HG03469 (cell line): ENCODE measurements around the gene DRG1.
"Not testable (repeated sequence)": the region's sequence is repeated elsewhere in the genome, so short reads cannot be mapped to it uniquely, and the experiment has no call there.

Experiments used
- ATAC-seq: cut with Tn5 transposase; IDR thresholded peaks from one replicate; pipeline ENCODE4 v1.9.1; 2021; ENCODE audit warnings: mild to moderate bottlenecking, moderate library complexity, moderate number of reproducible peaks; ENCODE audit not compliant: unreplicated experiment

Gene DRG1

DNA sequence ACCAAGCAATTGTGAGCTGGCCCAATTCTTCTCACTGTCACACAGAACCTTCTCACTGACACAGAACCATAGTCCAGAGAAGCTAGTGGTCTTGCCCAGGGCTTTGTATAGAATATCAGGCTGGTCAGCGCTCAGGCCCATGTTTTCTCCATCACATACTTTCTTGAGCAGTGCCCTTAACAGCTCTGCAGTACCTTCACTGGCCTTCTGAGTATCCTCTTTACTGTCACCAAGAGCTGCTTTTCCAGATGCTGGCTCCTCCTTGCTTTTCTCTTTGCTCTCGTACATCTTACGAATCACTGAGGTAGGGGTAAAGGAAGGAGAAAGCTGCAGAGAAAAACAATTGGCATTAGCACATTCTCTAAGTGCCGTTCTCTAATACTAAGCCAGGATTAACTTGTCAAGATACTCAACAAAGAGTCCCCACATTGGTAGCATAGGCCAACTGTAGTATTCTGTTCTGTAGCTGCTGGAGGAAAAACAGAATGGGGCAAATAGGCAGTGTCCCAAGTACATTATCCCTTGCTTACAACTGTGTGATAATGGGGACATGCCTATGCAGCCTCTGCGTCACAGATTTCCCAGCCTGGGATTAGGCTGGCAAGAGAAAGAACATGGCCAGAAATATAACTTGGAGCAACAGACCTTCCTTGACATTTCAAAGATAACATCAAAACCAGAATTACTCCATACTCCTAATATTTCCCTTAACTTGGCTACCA lies 43.5 kb downstream of the DRG1 start:
- ATAC-seq, result no peak

DNA sequence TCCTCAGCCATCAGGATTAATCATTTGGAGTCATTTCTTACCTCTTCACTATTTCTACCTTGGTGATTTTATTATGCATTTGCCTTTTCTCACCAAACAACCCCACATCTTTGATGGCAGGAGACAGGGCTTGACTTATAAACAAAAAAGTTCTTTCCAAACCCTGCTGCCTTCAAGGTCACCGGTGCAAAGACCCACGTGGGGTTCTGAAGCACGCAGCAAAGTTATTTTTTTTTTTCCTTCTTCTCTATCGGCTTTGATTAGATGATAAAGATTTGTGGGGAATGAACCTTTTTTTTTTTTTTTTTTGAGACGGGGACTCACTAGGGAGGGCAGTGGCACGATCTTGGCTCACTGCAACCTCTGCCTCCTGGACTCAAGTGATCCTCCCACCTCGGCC lies 44.1 kb downstream of the DRG1 start:
- ATAC-seq, result no peak

DNA sequence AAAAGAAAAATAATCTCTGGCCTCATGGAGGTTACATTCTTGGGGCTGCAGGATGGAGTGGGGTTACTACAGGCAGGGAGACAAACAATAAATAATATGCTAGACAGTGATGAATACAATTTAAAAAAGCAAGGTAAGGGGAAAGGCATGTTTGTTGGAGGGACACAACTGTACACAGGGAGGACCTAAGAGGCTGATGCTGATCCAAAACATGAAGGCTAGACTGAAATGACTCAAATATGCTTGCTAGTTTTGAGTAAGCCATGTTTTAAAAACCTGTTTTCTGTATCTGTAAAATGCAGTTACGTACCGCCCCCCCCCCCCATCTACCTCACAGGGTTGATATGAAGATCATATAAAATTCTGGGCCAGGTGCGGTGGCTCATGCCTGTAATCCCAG lies 46.2 kb downstream of the DRG1 start:
- no peak for ATAC-seq

DNA sequence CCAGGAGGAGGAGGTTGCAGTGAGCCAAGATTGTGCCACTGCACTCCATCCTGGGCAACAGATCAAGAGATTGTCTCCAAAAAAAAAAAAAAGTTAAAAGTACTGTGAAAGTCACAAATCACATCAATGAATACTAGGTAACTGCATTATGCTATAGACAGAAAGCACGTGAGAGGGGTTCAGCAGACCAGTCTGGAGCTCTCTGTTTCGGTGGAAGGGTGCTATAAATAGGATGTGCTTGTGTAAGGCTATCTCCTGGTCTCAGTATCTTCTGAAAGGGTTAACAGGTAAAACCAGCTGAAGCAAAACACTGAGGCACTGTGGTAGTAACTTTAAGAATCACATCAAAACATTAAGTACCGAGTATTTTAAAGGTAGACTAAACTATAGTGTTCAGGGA lies 46.8 kb downstream of the DRG1 start:
- ATAC-seq, result no peak

DNA sequence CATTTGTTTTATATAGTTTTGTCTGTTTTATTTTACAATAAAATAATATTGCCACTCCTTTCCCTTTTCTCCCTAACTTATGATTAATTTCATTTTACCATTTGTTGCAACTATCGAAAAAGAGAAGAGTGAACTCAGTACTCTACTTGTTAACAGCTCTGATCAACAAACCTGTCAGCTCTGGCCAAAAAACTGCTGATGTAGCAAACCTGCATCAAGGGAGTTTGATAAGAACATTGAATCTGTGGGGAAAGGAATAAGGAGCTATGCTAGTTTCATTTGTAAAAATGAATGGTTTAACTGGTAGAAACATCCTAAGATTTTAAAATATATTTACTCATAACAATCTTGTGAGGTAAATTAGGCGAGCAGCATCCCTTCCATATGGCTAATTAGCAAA lies 47.4 kb downstream of the DRG1 start:
- no peak for ATAC-seq

DNA sequence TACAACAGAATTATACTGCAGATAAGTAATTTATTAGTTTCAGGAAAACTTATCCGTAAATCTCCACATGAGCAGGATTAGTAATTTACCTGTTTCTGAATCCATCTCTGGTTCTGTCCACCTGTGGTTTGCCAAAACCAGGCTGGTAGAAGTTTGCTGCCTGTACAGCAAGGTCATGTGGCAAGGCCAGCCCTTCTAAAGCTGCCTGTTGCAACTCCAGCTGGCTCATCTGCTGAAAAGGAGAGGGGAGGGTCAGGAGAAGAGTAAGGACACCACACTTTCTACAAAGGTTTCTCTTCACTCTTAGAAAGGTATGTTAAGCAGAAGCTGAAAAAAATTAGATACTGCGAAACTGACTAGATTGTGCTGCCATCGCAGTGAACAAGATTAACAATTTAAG lies 47.9 kb downstream of the DRG1 start:
- ATAC-seq, result no peak

DNA sequence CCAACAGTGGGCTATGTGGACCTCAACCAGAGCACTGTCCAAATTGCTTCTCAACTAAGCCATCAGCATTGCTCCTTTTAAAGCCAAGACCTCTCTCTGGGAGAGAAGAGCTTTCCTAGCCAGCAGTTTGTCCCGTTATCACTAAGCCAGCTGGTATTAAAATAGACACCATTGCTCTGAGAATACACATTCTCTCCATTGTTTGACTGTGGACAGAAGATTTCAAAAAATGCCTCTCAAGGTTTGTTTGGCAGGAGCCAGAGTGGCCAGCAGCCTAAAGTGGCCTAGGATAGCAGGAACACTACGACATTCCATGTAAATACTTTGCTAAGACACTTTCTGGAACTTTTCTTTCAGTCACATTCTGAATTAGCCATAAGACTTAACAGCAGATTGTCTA lies 49.0 kb downstream of the DRG1 start:
- no peak for ATAC-seq

DNA sequence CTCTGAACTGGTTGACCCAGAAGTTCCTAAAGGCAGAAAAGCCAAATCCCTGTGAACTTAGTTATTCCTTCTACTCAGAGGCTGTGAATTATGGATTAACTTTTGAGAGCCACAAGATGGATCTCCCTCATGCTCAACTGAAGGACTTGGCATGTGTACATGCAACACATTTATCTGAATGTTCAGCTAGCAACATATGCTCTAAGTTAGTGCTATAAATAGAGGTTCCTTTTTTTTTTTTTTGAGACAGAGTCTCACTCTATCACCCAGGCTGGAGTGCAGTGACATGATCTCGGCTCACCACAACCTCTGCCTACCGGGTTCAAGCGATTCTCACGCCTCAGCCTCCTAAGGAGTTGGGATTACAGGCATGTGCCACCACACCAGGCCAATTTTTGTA lies 50.1 kb downstream of the DRG1 start:
- ATAC-seq, result no peak

DNA sequence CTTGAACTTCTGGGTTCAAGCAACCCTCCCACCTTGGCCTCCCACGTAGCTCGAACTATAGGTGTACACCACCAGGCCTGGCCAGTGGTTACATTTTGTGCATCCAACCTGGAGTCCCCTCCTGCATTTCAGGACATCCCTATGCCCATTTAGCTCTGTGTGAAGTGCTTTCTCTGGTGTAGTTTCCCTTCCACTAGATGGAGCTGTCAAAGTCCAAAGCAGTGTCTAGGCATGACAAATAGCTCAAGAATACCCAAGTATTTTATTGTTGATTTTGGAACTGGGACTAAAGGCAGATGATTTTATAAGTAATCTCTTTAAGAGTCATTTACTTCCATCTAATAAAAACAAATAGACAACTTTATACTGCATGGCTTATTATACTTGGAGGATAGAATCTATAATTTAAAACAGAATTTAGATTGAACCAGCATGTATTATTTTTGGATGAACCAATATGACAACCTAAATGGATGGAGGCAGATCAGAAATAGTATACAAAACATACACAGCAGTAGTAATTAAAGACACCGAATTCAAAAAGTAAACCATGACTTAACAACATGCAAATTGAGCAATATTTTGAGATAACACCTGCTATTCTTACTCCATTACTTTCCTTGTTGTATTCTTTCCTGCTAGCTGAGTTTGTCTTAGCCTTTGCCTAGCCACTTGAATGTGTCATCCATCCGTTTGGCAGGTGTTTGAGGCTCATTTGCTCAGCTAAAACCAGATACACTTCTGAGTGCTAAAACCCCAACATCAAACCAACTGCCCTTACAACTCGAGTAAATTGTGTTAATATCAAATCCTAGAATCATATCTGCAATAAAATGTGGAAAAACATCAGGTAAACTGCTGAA lies 52.5 kb downstream of the DRG1 start:
- no peak for ATAC-seq

DNA sequence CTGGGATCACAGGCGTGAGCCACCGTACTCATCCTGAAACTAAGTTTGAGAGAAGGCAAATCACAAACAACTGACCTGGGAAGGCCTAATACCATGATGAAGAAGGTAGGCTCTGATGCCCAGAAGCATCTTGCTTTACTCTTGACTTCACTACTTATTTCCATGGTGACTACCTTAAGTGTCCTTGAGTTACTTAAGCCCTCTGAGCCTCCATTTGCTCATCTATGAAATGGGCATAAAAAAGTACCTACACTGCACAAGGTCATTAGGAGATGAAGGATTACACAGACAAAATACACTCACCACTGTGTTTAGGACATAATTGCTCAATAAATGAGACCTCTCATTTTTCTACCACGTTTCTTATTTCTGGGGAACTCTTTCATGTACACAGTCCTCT lies 62.3 kb downstream of the DRG1 start:
- no peak for ATAC-seq

DNA sequence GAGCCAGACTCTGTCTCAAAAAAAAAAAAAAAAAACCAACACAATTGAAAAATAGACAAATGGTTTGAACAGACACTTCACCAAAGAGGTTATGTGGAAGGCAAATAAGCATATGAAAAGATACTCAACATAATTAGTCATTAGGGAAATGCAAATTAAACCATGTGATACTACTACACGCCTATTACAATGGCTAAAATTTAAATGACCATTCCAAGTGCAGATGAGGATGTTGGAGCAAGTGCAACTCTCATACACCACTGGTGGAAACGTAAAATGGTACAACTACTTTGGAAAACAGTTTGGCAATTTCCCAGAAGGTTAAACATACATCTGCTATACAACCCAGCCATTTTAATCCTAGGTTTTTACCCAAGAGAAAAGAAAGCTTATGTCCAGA lies 65.9 kb downstream of the DRG1 start:
- ATAC-seq, result no peak

DNA sequence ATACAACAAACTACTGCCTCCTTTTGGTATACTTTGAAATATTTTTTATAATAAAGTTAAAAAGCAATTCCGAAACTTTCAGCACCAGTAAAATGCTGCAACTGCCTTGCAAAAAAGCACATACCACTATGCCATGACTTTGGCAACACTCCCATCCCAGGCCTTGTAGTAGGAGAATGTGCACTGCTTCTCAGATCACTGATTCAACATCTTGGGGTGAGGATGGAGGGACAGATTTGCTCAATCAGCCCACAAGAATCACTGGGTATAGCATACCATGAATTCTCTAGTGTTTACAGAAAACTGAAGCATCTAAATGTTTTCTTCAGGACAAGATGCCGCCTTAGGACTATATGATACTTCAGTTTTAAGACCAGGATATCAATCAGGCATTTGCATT lies 75.3 kb downstream of the DRG1 start:
- ATAC-seq, result no peak

DNA sequence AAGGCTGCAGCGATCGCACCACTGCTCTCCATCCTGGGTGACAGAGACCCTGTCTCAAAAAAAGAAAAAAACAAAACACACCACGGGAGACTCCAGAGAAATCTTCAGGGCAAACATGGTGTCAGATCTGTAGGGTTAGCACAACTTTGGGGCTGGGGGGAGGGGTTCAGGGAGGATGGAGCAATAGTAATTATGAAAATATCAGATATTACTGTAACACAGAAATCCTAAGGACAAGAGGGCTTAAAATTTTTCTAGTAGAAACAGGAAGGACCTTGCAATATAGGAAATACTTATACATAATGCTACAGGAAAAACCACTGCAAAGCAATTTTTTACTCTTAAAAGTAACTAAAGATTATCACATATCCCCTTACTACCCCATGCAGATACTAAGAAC lies 76.4 kb downstream of the DRG1 start:
- no peak for ATAC-seq

DNA sequence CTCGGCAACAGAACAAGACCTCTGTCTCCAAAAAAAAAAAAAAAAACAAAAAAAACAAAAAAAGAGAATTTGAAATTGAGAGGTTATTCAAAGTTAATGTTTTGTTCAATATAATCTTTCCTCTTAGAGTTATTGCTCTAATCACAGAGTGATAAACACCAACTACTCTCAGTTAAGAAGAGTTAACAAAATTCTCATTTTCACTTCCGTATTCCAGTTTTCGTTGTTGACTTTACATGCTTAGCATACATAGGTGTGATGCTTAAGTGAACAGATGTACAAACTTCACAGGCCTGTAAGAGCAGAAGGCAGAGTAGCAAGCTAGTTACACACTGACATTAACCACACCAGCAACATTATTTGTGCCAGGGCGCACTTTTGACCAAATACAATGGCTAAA lies 77.9 kb downstream of the DRG1 start:
- ATAC-seq, result peak; percentile 38

DNA sequence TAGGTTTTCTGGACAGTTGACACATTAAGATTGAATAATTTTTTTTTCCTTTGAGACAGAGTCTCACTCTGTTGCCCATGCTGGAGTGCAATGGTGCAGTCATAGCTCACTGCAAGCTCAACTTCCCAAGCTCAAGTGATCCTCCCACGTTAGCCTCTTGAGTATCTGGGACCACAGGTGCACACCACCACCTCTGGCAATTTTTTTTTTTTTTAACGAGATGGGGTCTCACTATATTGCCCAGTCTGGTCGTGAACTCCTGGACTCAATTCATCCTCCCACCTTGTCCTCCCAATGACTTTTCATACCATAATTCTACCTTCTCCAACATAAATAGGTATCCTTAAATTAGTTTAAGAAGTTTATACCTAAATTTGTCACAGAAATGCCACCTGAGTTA lies 81.7 kb downstream of the DRG1 start:
- no peak for ATAC-seq

DNA sequence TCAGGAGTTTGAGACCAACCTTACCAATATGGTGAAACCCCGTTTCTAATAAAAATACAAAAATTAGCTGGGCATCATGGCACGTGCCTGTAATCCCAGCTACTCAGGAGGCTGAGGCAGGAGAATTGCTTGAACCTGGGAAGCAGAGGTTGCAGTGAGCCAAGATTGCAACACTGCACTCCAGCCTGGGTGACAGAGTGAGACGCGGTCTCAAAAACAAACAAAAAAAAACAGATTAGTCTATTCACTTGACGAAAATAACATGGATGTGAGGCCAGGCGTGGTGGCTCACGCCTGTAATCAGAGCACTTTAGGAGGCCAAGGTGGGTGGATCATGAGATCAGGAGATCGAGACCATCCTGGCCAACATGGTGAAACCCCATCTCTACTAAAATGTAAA lies 83.1 kb downstream of the DRG1 start:
- ATAC-seq, result not testable (repeated sequence)
